Transverse colon (tissue), 3 donors: Measurements from ENCODE around the gene SLC12A7.

Source experiments
- CTCF ChIP-seq, 5 experiments: fragments of 200-600 bp in 3 of 5; fragments of 450-650 bp in 2 of 5; sonication (generic) in 3 of 5; IDR thresholded peaks; 1 replicate in 2 of 5; 2 replicates in 3 of 5; pipeline ENCODE4 v1.5.1; 2016 to 2017; ENCODE audit warnings: antibody characterized with exemption in 5 of 5, inconsistent platforms in 3 of 5, mild to moderate bottlenecking in 2 of 5, moderate library complexity in 1 of 5
- EP300 ChIP-seq: sonication (generic); formaldehyde crosslinking; IDR thresholded peaks from one replicate; pipeline ENCODE4 v1.6.1; 2017; ENCODE audit warnings: antibody characterized with exemption, low read depth
- POLR2A ChIP-seq: fragments of 450-650 bp; IDR thresholded peaks from one replicate; pipeline ENCODE4 v1.6.1; 2016; ENCODE audit warnings: antibody characterized with exemption, mild to moderate bottlenecking, moderate library complexity

- no peak for TF ChIP-seq CTCF (IDR thresholded peaks at IDR 0.05)
- no peak for TF ChIP-seq POLR2A
- TF ChIP-seq EP300: no peak
Measured at GRCh38 chr5:1100664-1101574, 10.9 kb downstream of the SLC12A7 start.
